Measurements from ENCODE around the gene TAPBP. TPM values are rescaled to one million over a fixed set of nuclear protein-coding genes. Genes with fewer than 3 reads are reported as not detected.

The TAPBP gene
- total and polyA plus RNA-seq, 9 of the 15 experiments (the other 6 are each of a cell fraction or from before 2014, with no cell fraction given) = 5.6 to 74.0 (median 22.3) TPM

DNA sequence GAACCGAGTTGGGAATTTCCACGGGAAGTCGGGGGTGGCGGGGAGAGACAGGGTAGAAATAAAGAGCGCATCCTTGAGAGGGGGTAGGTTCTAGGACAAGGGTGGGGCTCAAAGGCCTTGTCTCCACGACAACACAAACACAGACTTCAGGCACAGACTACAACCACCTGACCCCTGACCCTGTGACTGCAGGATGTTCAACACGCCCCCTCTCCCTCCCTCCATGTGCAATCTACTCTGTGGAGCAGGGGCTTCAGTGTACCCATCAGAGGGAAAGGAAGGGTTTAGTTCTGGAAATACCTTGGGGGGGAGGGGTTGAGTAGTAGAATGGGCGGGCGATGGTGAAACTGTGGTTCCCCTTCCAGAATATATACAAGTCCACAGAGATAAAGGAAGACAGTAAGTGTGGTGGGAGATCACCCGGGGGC is 651 bp upstream of the TAPBP start (continued):
- TF ChIP-seq MITF (IDR thresholded peaks at IDR 0.05) (no peak; the same call in 1 of the 2 replicates), YBX1 (IDR thresholded peaks at IDR 0.05) (no peak), ZBTB9 (CRISPR knock-in tag; IDR thresholded peaks at IDR 0.05) (no peak), ZNF77 (CRISPR knock-in tag; IDR thresholded peaks at IDR 0.05) (no peak), BHLHE40 (IDR thresholded peaks at IDR 0.05; ENCODE audit: low read length) (peak; percentile 42; the same call in 1 of the 2 replicates), SRSF3 (IDR thresholded peaks at IDR 0.05; ENCODE audit: insufficient read depth, low read length) (no peak), NFIX (CRISPR knock-in tag; IDR thresholded peaks at IDR 0.05; ENCODE audit: low read depth) (no peak), HEY1 (CRISPR knock-in tag; IDR thresholded peaks at IDR 0.05; ENCODE audit: borderline replicate concordance) (no peak), BRD9 (IDR thresholded peaks at IDR 0.05; ENCODE audit: low read depth, partially characterized antibody) (no peak), ZNF551 (CRISPR knock-in tag; IDR thresholded peaks at IDR 0.05) (no peak), ATF1 (CRISPR knock-in tag; IDR thresholded peaks at IDR 0.05) (no peak), ATF1 (tag; IDR thresholded peaks at IDR 0.05) (no peak), THRAP3 (IDR thresholded peaks at IDR 0.05; ENCODE audit: borderline replicate concordance) (no peak)
- TF ChIP-seq, protein P1, sequence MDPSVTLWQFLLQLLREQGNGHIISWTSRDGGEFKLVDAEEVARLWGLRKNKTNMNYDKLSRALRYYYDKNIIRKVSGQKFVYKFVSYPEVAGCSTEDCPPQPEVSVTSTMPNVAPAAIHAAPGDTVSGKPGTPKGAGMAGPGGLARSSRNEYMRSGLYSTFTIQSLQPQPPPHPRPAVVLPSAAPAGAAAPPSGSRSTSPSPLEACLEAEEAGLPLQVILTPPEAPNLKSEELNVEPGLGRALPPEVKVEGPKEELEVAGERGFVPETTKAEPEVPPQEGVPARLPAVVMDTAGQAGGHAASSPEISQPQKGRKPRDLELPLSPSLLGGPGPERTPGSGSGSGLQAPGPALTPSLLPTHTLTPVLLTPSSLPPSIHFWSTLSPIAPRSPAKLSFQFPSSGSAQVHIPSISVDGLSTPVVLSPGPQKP (CRISPR knock-in tag; IDR thresholded peaks at IDR 0.05) = no peak
- TF ChIP-seq, protein P2, sequence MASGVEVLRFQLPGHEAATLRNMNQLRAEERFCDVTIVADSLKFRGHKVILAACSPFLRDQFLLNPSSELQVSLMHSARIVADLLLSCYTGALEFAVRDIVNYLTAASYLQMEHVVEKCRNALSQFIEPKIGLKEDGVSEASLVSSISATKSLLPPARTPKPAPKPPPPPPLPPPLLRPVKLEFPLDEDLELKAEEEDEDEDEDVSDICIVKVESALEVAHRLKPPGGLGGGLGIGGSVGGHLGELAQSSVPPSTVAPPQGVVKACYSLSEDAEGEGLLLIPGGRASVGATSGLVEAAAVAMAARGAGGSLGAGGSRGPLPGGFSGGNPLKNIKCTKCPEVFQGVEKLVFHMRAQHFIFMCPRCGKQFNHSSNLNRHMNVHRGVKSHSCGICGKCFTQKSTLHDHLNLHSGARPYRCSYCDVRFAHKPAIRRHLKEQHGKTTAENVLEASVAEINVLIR (CRISPR knock-in tag; IDR thresholded peaks at IDR 0.05) = no peak
- TF ChIP-seq, protein P3, sequence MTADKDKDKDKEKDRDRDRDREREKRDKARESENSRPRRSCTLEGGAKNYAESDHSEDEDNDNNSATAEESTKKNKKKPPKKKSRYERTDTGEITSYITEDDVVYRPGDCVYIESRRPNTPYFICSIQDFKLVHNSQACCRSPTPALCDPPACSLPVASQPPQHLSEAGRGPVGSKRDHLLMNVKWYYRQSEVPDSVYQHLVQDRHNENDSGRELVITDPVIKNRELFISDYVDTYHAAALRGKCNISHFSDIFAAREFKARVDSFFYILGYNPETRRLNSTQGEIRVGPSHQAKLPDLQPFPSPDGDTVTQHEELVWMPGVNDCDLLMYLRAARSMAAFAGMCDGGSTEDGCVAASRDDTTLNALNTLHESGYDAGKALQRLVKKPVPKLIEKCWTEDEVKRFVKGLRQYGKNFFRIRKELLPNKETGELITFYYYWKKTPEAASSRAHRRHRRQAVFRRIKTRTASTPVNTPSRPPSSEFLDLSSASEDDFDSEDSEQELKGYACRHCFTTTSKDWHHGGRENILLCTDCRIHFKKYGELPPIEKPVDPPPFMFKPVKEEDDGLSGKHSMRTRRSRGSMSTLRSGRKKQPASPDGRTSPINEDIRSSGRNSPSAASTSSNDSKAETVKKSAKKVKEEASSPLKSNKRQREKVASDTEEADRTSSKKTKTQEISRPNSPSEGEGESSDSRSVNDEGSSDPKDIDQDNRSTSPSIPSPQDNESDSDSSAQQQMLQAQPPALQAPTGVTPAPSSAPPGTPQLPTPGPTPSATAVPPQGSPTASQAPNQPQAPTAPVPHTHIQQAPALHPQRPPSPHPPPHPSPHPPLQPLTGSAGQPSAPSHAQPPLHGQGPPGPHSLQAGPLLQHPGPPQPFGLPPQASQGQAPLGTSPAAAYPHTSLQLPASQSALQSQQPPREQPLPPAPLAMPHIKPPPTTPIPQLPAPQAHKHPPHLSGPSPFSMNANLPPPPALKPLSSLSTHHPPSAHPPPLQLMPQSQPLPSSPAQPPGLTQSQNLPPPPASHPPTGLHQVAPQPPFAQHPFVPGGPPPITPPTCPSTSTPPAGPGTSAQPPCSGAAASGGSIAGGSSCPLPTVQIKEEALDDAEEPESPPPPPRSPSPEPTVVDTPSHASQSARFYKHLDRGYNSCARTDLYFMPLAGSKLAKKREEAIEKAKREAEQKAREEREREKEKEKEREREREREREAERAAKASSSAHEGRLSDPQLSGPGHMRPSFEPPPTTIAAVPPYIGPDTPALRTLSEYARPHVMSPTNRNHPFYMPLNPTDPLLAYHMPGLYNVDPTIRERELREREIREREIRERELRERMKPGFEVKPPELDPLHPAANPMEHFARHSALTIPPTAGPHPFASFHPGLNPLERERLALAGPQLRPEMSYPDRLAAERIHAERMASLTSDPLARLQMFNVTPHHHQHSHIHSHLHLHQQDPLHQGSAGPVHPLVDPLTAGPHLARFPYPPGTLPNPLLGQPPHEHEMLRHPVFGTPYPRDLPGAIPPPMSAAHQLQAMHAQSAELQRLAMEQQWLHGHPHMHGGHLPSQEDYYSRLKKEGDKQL (CRISPR knock-in tag; IDR thresholded peaks at IDR 0.05; ENCODE audit: borderline replicate concordance) = no peak

Data from K562 (cell line).